ENCODE results near the gene GNAI2. TPM values are rescaled to one million over a fixed set of nuclear protein-coding genes. Genes with fewer than 3 reads are reported as not detected.
A peak's percentile ranks its signal among the peaks of the same experiment; 100 is the strongest.

GNAI2 gene
- polyA plus RNA-seq, 3 donors = 914 to 1,492 (median 1,165) TPM

- intact Hi-C loops (cut with micrococcal nuclease) = loop anchor here (1.0 to 5.0 kb wide), 5 partner anchors 46 to 152 kb away; no protein-coding TSS in a partner anchor
- Mint-ChIP-seq H3K27ac (peak overlapping the region in 4 of 7 donors; percentile 43 to 86 (median 77)), H3K27me3 (ENCODE audit: low read depth in 3 of 3) (peaks cover 51 to 66% (median 64%) of the 10 kb centered on the region in 3 donors), H3K36me3 (peaks cover 6 to 8% of the 10 kb centered on the region in 2 donors), H3K4me3 (peak overlapping the region; percentile 82 to 93), H3K4me1 (peaks cover 26% of the 10 kb centered on the region), H3K9me3 (peaks cover 0 to 18% (median 13%) of the 10 kb centered on the region in 7 donors)
- Histone ChIP-seq H2AFZ (ENCODE audit: insufficient read depth, low read depth, low read length, poor library complexity, severe bottlenecking) (peak overlapping the region; percentile 79), H3K27me3 (ENCODE audit: control insufficient read depth in 2 of 2, insufficient read depth in 2 of 2, low read length in 2 of 2) (peaks cover 24 to 47% of the 10 kb centered on the region in 2 donors), H3K27ac (ENCODE audit: low read depth in 1 of 2, low read length in 2 of 2) (peak overlapping the region in 1 of 2 donors; percentile 20), H3K4me1 (ENCODE audit: control insufficient read depth in 1 of 2, insufficient read depth in 2 of 2, low read length in 2 of 2) (peaks cover 16 to 34% of the 10 kb centered on the region in 2 donors), H3K4me3 (replicated peaks in 1 of 3; ENCODE audit: low read depth in 2 of 3, low read length in 3 of 3) (peak overlapping the region; percentile 16 to 72 (median 32)), H3K79me2 (ENCODE audit: insufficient read depth, low read length) (no peaks in the 10 kb centered on the region), H4K20me1 (ENCODE audit: insufficient read depth, low read length) (peaks cover under 1% of the 10 kb centered on the region), H3K36me3 (replicated peaks in 1 of 2; ENCODE audit: control insufficient read depth in 1 of 2, insufficient read depth in 2 of 2, low read length in 2 of 2) (no peaks in the 10 kb centered on the region), H3K4me2 (replicated peaks; ENCODE audit: extremely low read depth, low read length, poor library complexity, severe bottlenecking) (peak overlapping the region; percentile 82), H3K9me3 (replicated peaks in 1 of 2; ENCODE audit: control insufficient read depth in 1 of 2, insufficient read depth in 1 of 2, low read length in 2 of 2) (peaks cover 3 to 11% of the 10 kb centered on the region in 2 donors), H3K9ac (ENCODE audit: insufficient read depth, low read length, poor library complexity, severe bottlenecking) (peak overlapping the region; percentile 54)
- 4% methylated on average over 54 of the region's 61 CpGs for WGBS (ENCODE audit: insufficient coverage)
- TF ChIP-seq, protein P1, sequence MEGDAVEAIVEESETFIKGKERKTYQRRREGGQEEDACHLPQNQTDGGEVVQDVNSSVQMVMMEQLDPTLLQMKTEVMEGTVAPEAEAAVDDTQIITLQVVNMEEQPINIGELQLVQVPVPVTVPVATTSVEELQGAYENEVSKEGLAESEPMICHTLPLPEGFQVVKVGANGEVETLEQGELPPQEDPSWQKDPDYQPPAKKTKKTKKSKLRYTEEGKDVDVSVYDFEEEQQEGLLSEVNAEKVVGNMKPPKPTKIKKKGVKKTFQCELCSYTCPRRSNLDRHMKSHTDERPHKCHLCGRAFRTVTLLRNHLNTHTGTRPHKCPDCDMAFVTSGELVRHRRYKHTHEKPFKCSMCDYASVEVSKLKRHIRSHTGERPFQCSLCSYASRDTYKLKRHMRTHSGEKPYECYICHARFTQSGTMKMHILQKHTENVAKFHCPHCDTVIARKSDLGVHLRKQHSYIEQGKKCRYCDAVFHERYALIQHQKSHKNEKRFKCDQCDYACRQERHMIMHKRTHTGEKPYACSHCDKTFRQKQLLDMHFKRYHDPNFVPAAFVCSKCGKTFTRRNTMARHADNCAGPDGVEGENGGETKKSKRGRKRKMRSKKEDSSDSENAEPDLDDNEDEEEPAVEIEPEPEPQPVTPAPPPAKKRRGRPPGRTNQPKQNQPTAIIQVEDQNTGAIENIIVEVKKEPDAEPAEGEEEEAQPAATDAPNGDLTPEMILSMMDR (IDR thresholded peaks at IDR 0.05) = peak; percentile 96
- peak; percentile 81 to 87 (median 85) for DNase-seq
These were observed 37.1 kb downstream of the GNAI2 start for GRCh38 chr3:50272911-50273688.

- peaks cover 0 to 18% (median 13%) of the 10 kb centered on the region in 7 donors for H3K9me3 Mint-ChIP-seq
- peaks cover 47 to 64% (median 60%) of the 10 kb centered on the region in 3 donors for H3K27me3 Mint-ChIP-seq (ENCODE audit: low read depth in 3 of 3)
- H3K4me1 ChIP-seq (ENCODE audit: control insufficient read depth in 1 of 2, insufficient read depth in 2 of 2, low read length in 2 of 2) = peaks cover 16 to 34% of the 10 kb centered on the region in 2 donors
- peaks cover 26% of the 10 kb centered on the region for H3K4me1 Mint-ChIP-seq
- peak overlapping the region in 1 of 2 donors; percentile 84 for H3K4me3 Mint-ChIP-seq
- H3K27ac ChIP-seq (ENCODE audit: low read depth in 1 of 2, low read length in 2 of 2) = no peak overlapping the region
- H3K9me3 ChIP-seq (replicated peaks in 1 of 2; ENCODE audit: control insufficient read depth in 1 of 2, insufficient read depth in 1 of 2, low read length in 2 of 2) = peaks cover 3 to 11% of the 10 kb centered on the region in 2 donors
- DNase-seq = no peak
- H2AFZ ChIP-seq (ENCODE audit: insufficient read depth, low read depth, low read length, poor library complexity, severe bottlenecking) = peak overlapping the region; percentile 79
- H3K27ac Mint-ChIP-seq = no peak overlapping the region
- H3K9ac ChIP-seq (ENCODE audit: insufficient read depth, low read length, poor library complexity, severe bottlenecking) = peak overlapping the region; percentile 54
- H3K27me3 ChIP-seq (ENCODE audit: control insufficient read depth in 2 of 2, insufficient read depth in 2 of 2, low read length in 2 of 2) = peaks cover 24 to 50% of the 10 kb centered on the region in 2 donors
- peak overlapping the region; percentile 82 for H3K4me2 ChIP-seq (replicated peaks; ENCODE audit: extremely low read depth, low read length, poor library complexity, severe bottlenecking)
- H3K79me2 ChIP-seq (ENCODE audit: insufficient read depth, low read length) = no peaks in the 10 kb centered on the region
- WGBS (ENCODE audit: insufficient coverage) = 31% methylated on average over 28 of the region's 31 CpGs
- H3K4me3 ChIP-seq (replicated peaks in 1 of 3; ENCODE audit: low read depth in 2 of 3, low read length in 3 of 3) = peak overlapping the region in 1 of 3 experiments; percentile 72
- intact Hi-C loops (cut with micrococcal nuclease) = loop anchor here (1.0 to 5.0 kb wide), 5 partner anchors 46 to 153 kb away; no protein-coding TSS in a partner anchor
- TF ChIP-seq, protein P1 (IDR thresholded peaks at IDR 0.05) = no peak
- H4K20me1 ChIP-seq (ENCODE audit: insufficient read depth, low read length) = no peaks in the 10 kb centered on the region
- peaks cover 6 to 8% of the 10 kb centered on the region in 2 donors for H3K36me3 Mint-ChIP-seq
- no peaks in the 10 kb centered on the region for H3K36me3 ChIP-seq (replicated peaks in 1 of 2; ENCODE audit: control insufficient read depth in 1 of 2, insufficient read depth in 2 of 2, low read length in 2 of 2)
These were observed 37.7 kb downstream of the GNAI2 start for GRCh38 chr3:50273689-50274065.
